Smooth muscle cell (in vitro differentiated cells): Measurements from ENCODE around the gene ORMDL3. TPM values are rescaled to one million over a fixed set of nuclear protein-coding genes. Genes with fewer than 3 reads are reported as not detected.

ENCODE experiments used
- DNase-seq: peaks from one replicate; lab custom pipeline; 2025; ENCODE audit not compliant: unreplicated experiment; lab: John Stamatoyannopoulos, UW
- H2AFZ ChIP-seq: fragments of 200-600 bp; sonication (generic); 2 replicates; pipeline ENCODE4 v1.6.0; 2016; ENCODE audit warnings: antibody characterized with exemption, low read depth, mild to moderate bottlenecking
- H3F3A ChIP-seq: fragments of 200-600 bp; sonication (generic); 2 replicates; pipeline ENCODE4 v1.6.0; 2017; ENCODE audit warnings: antibody characterized with exemption, low read depth
- H3K27ac ChIP-seq: fragments of 200-600 bp; sonication (generic); 2 replicates; pipeline ENCODE4 v1.5.1; 2016; ENCODE audit warnings: low read depth, mild to moderate bottlenecking
- H3K27me3 ChIP-seq: fragments of 200-600 bp; sonication (generic); 2 replicates; pipeline ENCODE4 v1.6.1; 2016; ENCODE audit warnings: low read depth, mild to moderate bottlenecking
- H3K36me3 ChIP-seq: fragments of 200-600 bp; sonication (generic); 2 replicates; pipeline ENCODE4 v1.5.1; 2016; ENCODE audit warnings: low read depth
- H3K4me1 ChIP-seq: fragments of 200-600 bp; sonication (generic); 2 replicates; pipeline ENCODE4 v1.5.1; 2016; ENCODE audit warnings: low read depth
- H3K4me2 ChIP-seq: fragments of 200-600 bp; sonication (generic); 2 replicates; pipeline ENCODE4 v1.6.0; 2016; ENCODE audit warnings: mild to moderate bottlenecking
- H3K4me3 ChIP-seq: fragments of 200-600 bp; sonication (generic); 2 replicates; pipeline ENCODE4 v1.5.1; 2016; ENCODE audit warnings: mild to moderate bottlenecking
- H3K79me2 ChIP-seq: fragments of 200-600 bp; sonication (generic); 2 replicates; pipeline ENCODE4 v1.6.0; 2016; ENCODE audit warnings: low read depth, mild to moderate bottlenecking
- H3K9ac ChIP-seq: fragments of 200-600 bp; sonication (generic); 2 replicates; pipeline ENCODE4 v1.6.0; 2016; ENCODE audit warnings: low read depth
- H3K9me3 ChIP-seq: fragments of 200-600 bp; sonication (generic); replicated peaks from 2 replicates; pipeline ENCODE4 v1.5.1; 2016; ENCODE audit warnings: low read depth
- H4K20me1 ChIP-seq: fragments of 200-600 bp; sonication (generic); 2 replicates; pipeline ENCODE4 v1.6.0; 2016; ENCODE audit warnings: low read depth
- CTCF ChIP-seq: fragments of 200-600 bp; sonication (generic); IDR thresholded peaks from 2 replicates; pipeline ENCODE4 v1.5.1; 2017; ENCODE audit warnings: borderline replicate concordance, mild to moderate bottlenecking, antibody characterized with exemption; ENCODE audit not compliant: insufficient read depth, poor library complexity, severe bottlenecking
- WGBS: methylation state at CpG from one replicate; pipeline ENCODE4 v1.1.7; 2016; ENCODE audit warnings: low lambda C conversion rate; 5-methylcytosine and 5-hydroxymethylcytosine counted together
- polyA plus RNA-seq: library from polyadenylated mRNA; unstranded; fragments of >200 nt; fragmentation: Nextera tagmentation; extraction: Ambion mirVana; gene quantifications from 2 replicates; pipeline ENCODE4 v1.2.1, GENCODE V29; 2016
- total RNA-seq: library from RNA; depleted of rRNA; stranded (reverse); fragments of >200 nt; gene quantifications from 2 replicates; pipeline ENCODE4 v1.2.3, GENCODE V29; 2014

The ORMDL3 gene
- total and polyA plus RNA-seq, 2 experiments from 2014 or later = 24.7 to 29.8 TPM

- no peaks in the 10 kb centered on the region for H3K27me3 ChIP-seq
- no peak overlapping the region for H3K27ac ChIP-seq
- no peaks in the 10 kb centered on the region for H3K79me2 ChIP-seq
- no peaks in the 10 kb centered on the region for H3K9me3 ChIP-seq
- H2AFZ ChIP-seq = no peak overlapping the region
- DNase-seq = no peak
- peaks cover 10% of the 10 kb centered on the region for H3K4me1 ChIP-seq
- no peak overlapping the region for H3K9ac ChIP-seq
- no peak overlapping the region for H3K4me3 ChIP-seq
- H3K36me3 ChIP-seq = no peaks in the 10 kb centered on the region
- WGBS = 88% methylated on average over 8 of the region's 8 CpGs
- peaks cover 6% of the 10 kb centered on the region for H3F3A ChIP-seq
- H3K4me2 ChIP-seq = no peak overlapping the region
- TF ChIP-seq CTCF = no peak
- no peaks in the 10 kb centered on the region for H4K20me1 ChIP-seq
Observed at GRCh38 chr17:39938140-39938869, 10.9 kb upstream of the ORMDL3 start.

- Histone ChIP-seq H3F3A (peaks cover 6% of the 10 kb centered on the region), H3K36me3 (no peaks in the 10 kb centered on the region), H3K4me3 (no peak overlapping the region), H3K4me1 (peaks cover 10% of the 10 kb centered on the region), H3K9me3 (no peaks in the 10 kb centered on the region), H3K79me2 (no peaks in the 10 kb centered on the region), H3K9ac (no peak overlapping the region), H3K27me3 (no peaks in the 10 kb centered on the region), H2AFZ (no peak overlapping the region), H3K27ac (no peak overlapping the region), H4K20me1 (no peaks in the 10 kb centered on the region), H3K4me2 (no peak overlapping the region)
- DNase-seq = no peak
- WGBS = 95% methylated on average over 3 of the region's 3 CpGs
- no peak for TF ChIP-seq CTCF
Observed at GRCh38 chr17:39937447-39937846, 10.0 kb upstream of the ORMDL3 start.

GRCh38 chr17:39935909-39936308, 8.5 kb upstream of the ORMDL3 start:
- H3K27ac ChIP-seq = no peak overlapping the region
- H3K9ac ChIP-seq = no peak overlapping the region
- no peak for DNase-seq
- H3K9me3 ChIP-seq = no peaks in the 10 kb centered on the region
- H3F3A ChIP-seq = peaks cover 6% of the 10 kb centered on the region
- H3K27me3 ChIP-seq = no peaks in the 10 kb centered on the region
- H2AFZ ChIP-seq = no peak overlapping the region
- H3K4me1 ChIP-seq = peaks cover 10% of the 10 kb centered on the region
- H3K36me3 ChIP-seq = no peaks in the 10 kb centered on the region
- TF ChIP-seq CTCF = no peak
- no peak overlapping the region for H3K4me2 ChIP-seq
- H3K79me2 ChIP-seq = no peaks in the 10 kb centered on the region
- no peak overlapping the region for H3K4me3 ChIP-seq
- H4K20me1 ChIP-seq = no peaks in the 10 kb centered on the region
- 57% methylated on average over 3 of the region's 3 CpGs for WGBS

GRCh38 chr17:39934324-39934723, 6.9 kb upstream of the ORMDL3 start:
- no peak for DNase-seq
- Histone ChIP-seq H3K4me2 (no peak overlapping the region), H3K9me3 (no peaks in the 10 kb centered on the region), H3K4me1 (peaks cover 4% of the 10 kb centered on the region), H2AFZ (no peak overlapping the region), H3K9ac (no peak overlapping the region), H3F3A (peaks cover 5% of the 10 kb centered on the region), H4K20me1 (peaks cover 3% of the 10 kb centered on the region), H3K27ac (no peak overlapping the region), H3K27me3 (no peaks in the 10 kb centered on the region), H3K4me3 (no peak overlapping the region), H3K36me3 (no peaks in the 10 kb centered on the region), H3K79me2 (no peaks in the 10 kb centered on the region)
- WGBS = 90% methylated on average over 5 of the region's 5 CpGs
- no peak for TF ChIP-seq CTCF
